Transverse colon (tissue), 4 donors: ENCODE data around the gene CDC40. TPM values are rescaled to one million over a fixed set of nuclear protein-coding genes. Genes with fewer than 3 reads are reported as not detected.

ENCODE experiments used
- DNase-seq: peaks from one replicate; pipeline ENCODE4 v3.0.0-alpha.2; 2019
- H3K27ac ChIP-seq, 4 donors: fragments of 200-600 bp; sonication (generic); 2 replicates each; pipeline ENCODE4 v1.5.1; 2016 to 2018; ENCODE audit warnings: inconsistent platforms in 4 of 4
- H3K27me3 ChIP-seq: fragments of 200-600 bp; sonication (generic); 2 replicates; pipeline ENCODE4 v1.5.1; 2017; ENCODE audit warnings: inconsistent platforms
- H3K36me3 ChIP-seq, 4 donors: fragments of 200-600 bp; sonication (generic); 2 replicates each; pipeline ENCODE4 v1.5.1; 2017 to 2019; ENCODE audit warnings: inconsistent platforms in 4 of 4
- H3K4me1 ChIP-seq, 4 donors: fragments of 200-600 bp; sonication (generic); 2 replicates each; pipeline ENCODE4 v1.5.1; 2017 to 2020; ENCODE audit warnings: inconsistent platforms in 4 of 4
- H3K4me3 ChIP-seq, 4 donors: fragments of 200-600 bp; sonication (generic); 1 replicate in 1 of 4; 2 replicates in 3 of 4; pipeline versions ENCODE4 v1.5.1 to v1.6.1; 2017 to 2019; ENCODE audit warnings: inconsistent platforms in 4 of 4
- H3K9me3 ChIP-seq, 2 donors: fragments of 200-600 bp; sonication (generic); 2 replicates each; pipeline ENCODE4 v1.5.1; 2017 to 2019; ENCODE audit warnings: inconsistent platforms in 2 of 2
- CTCF ChIP-seq, 5 experiments: fragments of 200-600 bp in 3 of 5; fragments of 450-650 bp in 2 of 5; sonication (generic) in 3 of 5; IDR thresholded peaks; 1 replicate in 2 of 5; 2 replicates in 3 of 5; pipeline ENCODE4 v1.5.1; 2016 to 2017; ENCODE audit warnings: antibody characterized with exemption in 5 of 5, inconsistent platforms in 3 of 5, mild to moderate bottlenecking in 2 of 5, moderate library complexity in 1 of 5
- EP300 ChIP-seq: sonication (generic); formaldehyde crosslinking; IDR thresholded peaks from one replicate; pipeline ENCODE4 v1.6.1; 2017; ENCODE audit warnings: antibody characterized with exemption, low read depth
- POLR2A ChIP-seq: fragments of 450-650 bp; IDR thresholded peaks from one replicate; pipeline ENCODE4 v1.6.1; 2016; ENCODE audit warnings: antibody characterized with exemption, mild to moderate bottlenecking, moderate library complexity
- POLR2AphosphoS5 ChIP-seq, 3 donors: sonication (generic); formaldehyde crosslinking; IDR thresholded peaks; one replicate each; pipeline ENCODE4 v1.6.1; 2016; ENCODE audit warnings: antibody characterized with exemption in 3 of 3
- WGBS, 2 donors: methylation state at CpG; one replicate each; pipeline ENCODE4 v1.1.5; 2018; ENCODE audit warnings: low coverage in 1 of 2; 5-methylcytosine and 5-hydroxymethylcytosine counted together
- in situ Hi-C, 4 donors: fragments of 200-750 bp; cut with MboI; loops; one replicate each; pipeline versions ENCODE4 v1.15.0 to v1.15.1; 2017; ENCODE audit warnings: low sequenced_read_pairs in 3 of 4, low pct_ligation_motif_present in 1 of 4, low pct_unique_long_range_greater_than_20kb in 1 of 4
- intact Hi-C: fragments of 100-400 bp; cut with DNase I; formaldehyde crosslinking; loops from one replicate; pipeline ENCODE4 v1.15.1; 2023; ENCODE audit warnings: low total_unique reads
- total RNA-seq, 4 donors: library from RNA; depleted of rRNA; stranded (reverse); fragments of >200 nt; gene quantifications; one replicate each; pipeline ENCODE4 v1.1.0, GENCODE V29; 2016

Gene CDC40
- total RNA-seq, result 10 to 100 TPM in 3 of 4 donors, 1 to 10 TPM in 1; 5.4 to 19.8 (median 17.0) TPM

GRCh38 chr6:110180228-110181008, at the start of gene CDC40:
Gene CDC40 (plus strand): TSS chr6:110180427. CDS start chr6:110180445, 18 bp downstream.
- DNase-seq, result peak; percentile 59
- Histone ChIP-seq H3K36me3 (no peaks in the 10 kb centered on the region), H3K4me3 (peak within 1 kb of the TSS; percentile 73 to 84 (median 80)), H3K27ac (peak within 1 kb of the TSS; percentile 86 to 90 (median 88)), H3K9me3 (no peaks in the 10 kb centered on the region), H3K27me3 (peaks cover 3% of the 10 kb centered on the region), H3K4me1 (peaks cover 14 to 48% (median 30%) of the 10 kb centered on the region in 4 donors)
- WGBS, 2 donors, result 0% methylated on average over 12 to 28 of the region's 28 CpGs
- in situ Hi-C loops (no loop called here), intact Hi-C loops (no loop called here)
- peak in 2 of 3 donors; percentile 58 to 68 for TF ChIP-seq POLR2AphosphoS5 (IDR thresholded peaks at IDR 0.05)
- peak; percentile 65 for TF ChIP-seq POLR2A
- TF ChIP-seq EP300, result no peak
- no peak for TF ChIP-seq CTCF (IDR thresholded peaks at IDR 0.05)

GRCh38 chr6:110137924-110138887, 42.0 kb upstream of the CDC40 start:
- DNase-seq, result no peak
- Histone ChIP-seq H3K27ac (no peak overlapping the region), H3K9me3 (no peaks in the 10 kb centered on the region), H3K27me3 (no peaks in the 10 kb centered on the region), H3K4me1 (no peaks in the 10 kb centered on the region), H3K4me3 (no peak overlapping the region), H3K36me3 (no peaks in the 10 kb centered on the region)
- in situ Hi-C loops (no loop called here), intact Hi-C loops (no loop called here)
- TF ChIP-seq POLR2A, result no peak
- TF ChIP-seq CTCF (IDR thresholded peaks at IDR 0.05), result no peak
- no peak for TF ChIP-seq EP300
- no peak for TF ChIP-seq POLR2AphosphoS5 (IDR thresholded peaks at IDR 0.05)
- 90% methylated on average over 10 of the region's 10 CpGs; no CpG with 5 or more reads in 1 of the 2 donors for WGBS, 2 donors

DNA sequence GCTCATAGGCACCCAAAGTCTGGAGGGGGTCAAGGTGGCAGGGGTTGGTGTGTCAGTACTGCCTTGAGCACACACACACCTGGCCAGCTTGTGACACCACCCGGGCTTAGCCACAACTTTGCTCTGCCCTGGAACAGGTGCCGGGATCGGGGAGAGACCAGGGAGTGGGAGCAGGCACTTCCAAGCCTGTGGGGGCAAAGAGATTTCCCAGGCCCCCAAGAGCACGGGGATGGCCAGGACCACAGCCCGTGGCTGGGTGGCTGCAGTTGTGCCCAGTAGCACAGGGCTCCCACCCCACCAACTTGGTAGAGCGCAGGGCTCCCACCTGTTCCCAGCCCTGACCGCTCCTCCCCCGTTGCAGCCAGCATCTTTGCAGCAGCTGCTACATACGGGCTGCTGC, 41.2 kb upstream of the CDC40 start:
- H3K27ac ChIP-seq, result no peak overlapping the region
- H3K36me3 ChIP-seq, result no peaks in the 10 kb centered on the region
- H3K27me3 ChIP-seq, result no peaks in the 10 kb centered on the region
- no peaks in the 10 kb centered on the region for H3K9me3 ChIP-seq
- 94% methylated on average over 9 of the region's 9 CpGs; no CpG with 5 or more reads in 1 of the 2 donors for WGBS, 2 donors
- no peak for DNase-seq
- no peaks in the 10 kb centered on the region for H3K4me1 ChIP-seq
- no peak for TF ChIP-seq EP300
- TF ChIP-seq POLR2AphosphoS5 (IDR thresholded peaks at IDR 0.05), result no peak
- TF ChIP-seq CTCF (IDR thresholded peaks at IDR 0.05), result no peak
- no peak for TF ChIP-seq POLR2A
- intact Hi-C loops, result no loop called here
- no peak overlapping the region for H3K4me3 ChIP-seq
- in situ Hi-C loops, result no loop called here

GRCh38 chr6:110140650-110141049, 39.6 kb upstream of the CDC40 start:
- H3K36me3 ChIP-seq, result no peaks in the 10 kb centered on the region
- H3K27ac ChIP-seq, result no peak overlapping the region
- DNase-seq, result no peak
- no peaks in the 10 kb centered on the region for H3K9me3 ChIP-seq
- H3K27me3 ChIP-seq, result no peaks in the 10 kb centered on the region
- no peak overlapping the region for H3K4me3 ChIP-seq
- intact Hi-C loops (no loop called here), in situ Hi-C loops (no loop called here)
- 75 to 88% methylated on average over 2 of the region's 2 CpGs for WGBS, 2 donors
- no peaks in the 10 kb centered on the region for H3K4me1 ChIP-seq
- no peak for TF ChIP-seq EP300
- no peak for TF ChIP-seq CTCF (IDR thresholded peaks at IDR 0.05)
- TF ChIP-seq POLR2A, result no peak
- no peak for TF ChIP-seq POLR2AphosphoS5 (IDR thresholded peaks at IDR 0.05)
